IMR-90 (cell line): ENCODE measurements around the gene SEBOX. TPM values are rescaled to one million over a fixed set of nuclear protein-coding genes. Genes with fewer than 3 reads are reported as not detected.

Source experiments
- ATAC-seq: fragments of 200-7000 bp; cut with Tn5 transposase; 2 replicates; pipeline ENCODE4 v1.9.1; 2020; ENCODE audit warnings: low read depth, mild to moderate bottlenecking, moderate library complexity
- BruUV-seq: library from RNA; stranded (reverse); fragments of 400-500 nt; replicated peaks from 2 replicates; lab custom pipeline; 2021; lab: Mats Ljungman, UMichigan
- CTCF ChIA-PET: fragments of 300-600 bp; formaldehyde crosslinking; extraction: SDS; loops from one replicate; lab custom pipeline; 2021; ENCODE audit warnings: antibody characterized with exemption; lab: Yijun Ruan, JAX
- POLR2A ChIA-PET: fragments of 300-600 bp; sonication (Branson Sonifier 250); formaldehyde crosslinking; loops from one replicate; lab custom pipeline; 2022; ENCODE audit warnings: antibody characterized with exemption; ENCODE audit not compliant: unreplicated experiment; lab: Charles Lee
- DNase-seq: peaks from one replicate; pipeline ENCODE4 v3.0.0; 2013
- H2AFZ ChIP-seq: replicated peaks from 2 replicates; pipeline ENCODE3; 2013; ENCODE audit warnings: low read length, mild to moderate bottlenecking; ENCODE audit not compliant: poor library complexity
- H2AK5ac ChIP-seq: 2 replicates; pipeline ENCODE4 v1.6.1; 2013; ENCODE audit warnings: low read depth, low read length, inconsistent platforms
- H2AK9ac ChIP-seq: replicated peaks from 2 replicates; pipeline ENCODE3; 2013; ENCODE audit warnings: mild to moderate bottlenecking, low read depth, low read length, moderate library complexity; ENCODE audit not compliant: poor library complexity
- H2BK120ac ChIP-seq: 2 replicates; pipeline ENCODE4 v1.6.1; 2013; ENCODE audit warnings: low read depth, low read length, inconsistent platforms
- H2BK15ac ChIP-seq: 3 replicates; pipeline ENCODE4 v1.6.1; 2013; ENCODE audit warnings: low read depth, low read length, inconsistent platforms
- H2BK20ac ChIP-seq: 2 replicates; pipeline ENCODE4 v1.6.1; 2013; ENCODE audit warnings: low read depth, mild to moderate bottlenecking, inconsistent platforms, low read length, moderate library complexity
- H2BK5ac ChIP-seq: 2 replicates; pipeline ENCODE4 v1.6.1; 2013; ENCODE audit warnings: mild to moderate bottlenecking, low read depth, low read length, inconsistent platforms; ENCODE audit not compliant: poor library complexity, severe bottlenecking
- H3K14ac ChIP-seq: replicated peaks from 2 replicates; pipeline ENCODE4 v1.6.1; 2013; ENCODE audit warnings: low read depth, low read length, inconsistent platforms
- H3K18ac ChIP-seq: 2 replicates; pipeline ENCODE4 v1.6.1; 2013; ENCODE audit warnings: low read depth, low read length, control low read depth
- H3K23ac ChIP-seq: 2 replicates; pipeline ENCODE4 v1.6.1; 2013; ENCODE audit warnings: low read depth, low read length, inconsistent platforms
- H3K27ac ChIP-seq: 2 replicates; pipeline ENCODE4 v1.5.1; 2013; ENCODE audit warnings: mild to moderate bottlenecking, control low read depth, low read length; ENCODE audit not compliant: insufficient read depth
- H3K27me3 ChIP-seq: 2 replicates; pipeline ENCODE4 v1.6.1; 2013; ENCODE audit warnings: low read length; ENCODE audit not compliant: control insufficient read depth, insufficient read depth
- H3K36me3 ChIP-seq: 2 replicates; pipeline ENCODE4 v1.6.1; 2013; ENCODE audit warnings: low read length, mixed read lengths; ENCODE audit not compliant: control insufficient read depth, insufficient read depth
- H3K4ac ChIP-seq: 2 replicates; pipeline ENCODE4 v1.6.1; 2013; ENCODE audit warnings: low read depth, low read length, inconsistent platforms
- H3K4me1 ChIP-seq: 2 replicates; pipeline ENCODE4 v1.6.1; 2013; ENCODE audit warnings: low read length, mixed read lengths; ENCODE audit not compliant: control insufficient read depth, insufficient read depth
- H3K4me2 ChIP-seq: 2 replicates; pipeline ENCODE4 v1.6.1; 2013; ENCODE audit warnings: low read depth, mild to moderate bottlenecking, control low read depth, low read length, moderate library complexity
- H3K4me3 ChIP-seq: 2 replicates; pipeline ENCODE4 v1.5.1; 2013; ENCODE audit warnings: low read depth, mild to moderate bottlenecking, control low read depth, low read length, moderate library complexity; ENCODE audit not compliant: insufficient read depth
- H3K56ac ChIP-seq: 2 replicates; pipeline ENCODE4 v1.6.1; 2013; ENCODE audit warnings: low read length, inconsistent platforms; ENCODE audit not compliant: insufficient read depth; ENCODE audit errors: extremely low read depth
- H3K79me1 ChIP-seq, 2 experiments: 2 replicates each; pipeline ENCODE4 v1.6.1; 2013; ENCODE audit warnings: low read length in 2 of 2, inconsistent platforms in 1 of 2, low read depth in 1 of 2
- H3K9ac ChIP-seq: 2 replicates; pipeline ENCODE4 v1.6.1; 2013; ENCODE audit warnings: low read depth, low read length, control low read depth
- H3K9me1 ChIP-seq: 2 replicates; pipeline ENCODE4 v1.6.1; 2013; ENCODE audit warnings: low read length, inconsistent platforms; ENCODE audit not compliant: insufficient read depth
- H3K9me3 ChIP-seq: 2 replicates; pipeline ENCODE4 v1.6.1; 2013; ENCODE audit warnings: low read length; ENCODE audit not compliant: control insufficient read depth, insufficient read depth
- H4K20me1 ChIP-seq: 2 replicates; pipeline ENCODE4 v1.6.1; 2013; ENCODE audit warnings: low read length, inconsistent platforms; ENCODE audit not compliant: insufficient read depth
- H4K5ac ChIP-seq: 2 replicates; pipeline ENCODE4 v1.6.1; 2013; ENCODE audit warnings: mild to moderate bottlenecking, low read depth, low read length, control low read depth
- H4K8ac ChIP-seq, 2 experiments: 2 replicates each; pipeline ENCODE4 v1.6.1; 2013; ENCODE audit warnings: low read depth in 2 of 2, low read length in 2 of 2, control low read depth in 1 of 2, inconsistent platforms in 1 of 2
- H4K91ac ChIP-seq: 2 replicates; pipeline ENCODE4 v1.6.1; 2013; ENCODE audit warnings: low read depth, low read length, inconsistent platforms; ENCODE audit not compliant: insufficient read depth
- BHLHE40 ChIP-seq: fragments of 150-350 bp; IDR thresholded peaks from 2 replicates; pipeline ENCODE4 v1.6.1; 2016; ENCODE audit warnings: mild to moderate bottlenecking, low read depth, low read length
- CTCF ChIP-seq: conservative IDR thresholded peaks from 2 replicates; pipeline ENCODE4 v1.5.1; 2012; ENCODE audit warnings: mild to moderate bottlenecking, low read depth, low read length, improper control_type of control experiment
- FOS ChIP-seq: fragments of 150-350 bp; IDR thresholded peaks from 2 replicates; pipeline ENCODE4 v1.6.1; 2016; ENCODE audit warnings: low read depth, low read length
- MAFK ChIP-seq: IDR thresholded peaks from 2 replicates; pipeline ENCODE4 v1.6.1; 2012; ENCODE audit warnings: low read depth, low read length, improper control_type of control experiment
- MXI1 ChIP-seq: IDR thresholded peaks from 2 replicates; pipeline ENCODE4 v1.6.1; 2012; ENCODE audit warnings: low read depth, mild to moderate bottlenecking, low read length, moderate library complexity, borderline replicate concordance
- POLR2A ChIP-seq: IDR thresholded peaks from 2 replicates; pipeline ENCODE4 v1.6.1; 2012; ENCODE audit warnings: mild to moderate bottlenecking, low read depth, low read length
- RCOR1 ChIP-seq: IDR thresholded peaks from 2 replicates; pipeline ENCODE4 v1.6.1; 2012; ENCODE audit warnings: mild to moderate bottlenecking, low read length, improper control_type of control experiment; ENCODE audit not compliant: insufficient replicate concordance
- RFX5 ChIP-seq: IDR thresholded peaks from 2 replicates; pipeline ENCODE4 v1.8.0; 2012; ENCODE audit warnings: low read depth, mild to moderate bottlenecking, low read length, moderate library complexity
- SMC3 ChIP-seq: fragments of 150-350 bp; IDR thresholded peaks from 2 replicates; pipeline ENCODE4 v1.6.1; 2016; ENCODE audit warnings: low read depth, mild to moderate bottlenecking, antibody characterized with exemption, low read length, moderate library complexity
- USF2 ChIP-seq: fragments of 150-350 bp; IDR thresholded peaks from 2 replicates; pipeline ENCODE4 v1.6.1; 2017; ENCODE audit warnings: mild to moderate bottlenecking, antibody characterized with exemption, low read length, low read depth
- WGBS, 2 experiments: methylation state at CpG; one replicate each; pipeline versions ENCODE4 v1.1.5 to v1.1.7; 2013; ENCODE audit warnings: missing lambda C conversion rate in 2 of 2; ENCODE audit not compliant: insufficient read length in 1 of 2; ENCODE audit errors: extremely low coverage in 2 of 2; 5-methylcytosine and 5-hydroxymethylcytosine counted together
- dilution Hi-C: fragments of 300-500 bp; cut with HindIII; formaldehyde crosslinking; loops from one replicate; pipeline ENCODE4 v1.14.3; 2018; ENCODE audit warnings: low sequenced_read_pairs; ENCODE audit not compliant: unreplicated experiment
- in situ Hi-C: fragments of 300-500 bp; cut with MboI; formaldehyde crosslinking; loops from 3 replicates; pipeline ENCODE4 v1.14.3; 2019; ENCODE audit warnings: low sequenced_read_pairs, inconsistent platforms, mixed read lengths
- intact Hi-C: fragments of 100-400 bp; cut with micrococcal nuclease; formaldehyde crosslinking; loops from 2 replicates; pipeline ENCODE4 v1.10.0; 2022
- polyA plus RNA-seq, 3 experiments: library from polyadenylated mRNA; depleted of rRNA; stranded (reverse); fragments of >200 nt; gene quantifications; 2 replicates each; pipeline ENCODE4 v1.2.3, GENCODE V29; 2012; ENCODE audit warnings: low replicate concordance in 1 of 3
- total RNA-seq: library from RNA; depleted of rRNA; stranded (reverse); fragments of >200 nt; gene quantifications from 2 replicates; pipeline ENCODE4 v1.2.3, GENCODE V29; 2012

Gene SEBOX
- total and polyA plus RNA-seq, 2 of the 4 experiments (the other 2 are of a cell fraction) = not detected

DNA sequence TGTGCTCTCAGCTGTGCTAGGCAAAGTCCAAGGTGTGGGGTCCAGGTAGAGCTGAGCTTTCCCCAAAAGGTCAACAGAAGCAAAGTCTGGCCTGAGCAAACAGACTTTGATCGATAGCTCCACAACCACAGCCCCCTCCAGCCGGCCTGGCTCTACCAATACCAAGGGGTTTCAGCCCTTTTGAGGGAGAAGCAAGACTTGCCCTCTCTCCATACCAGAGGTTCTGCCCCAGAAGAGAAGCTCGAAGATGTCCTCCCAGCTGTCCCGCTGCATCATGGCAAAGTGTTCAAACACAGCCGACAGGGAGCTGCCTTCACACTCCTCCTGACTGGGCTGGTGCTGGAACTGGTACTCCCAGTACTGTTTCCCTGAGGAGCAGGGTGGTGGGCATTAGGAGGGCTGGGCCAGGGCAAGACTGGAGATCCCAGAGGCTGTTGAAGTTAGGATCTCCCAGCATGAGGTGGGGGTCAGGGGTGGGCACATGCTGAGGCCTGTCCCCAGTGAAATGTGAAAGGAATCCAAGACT lies 3.4 kb upstream of the SEBOX start:
- Histone ChIP-seq H3K9me1 (peaks cover 23% of the 10 kb centered on the region), H2BK120ac (no peak overlapping the region), H2AFZ (no peak overlapping the region), H3K9me3 (no peaks in the 10 kb centered on the region), H3K4ac (no peak overlapping the region), H3K36me3 (peaks cover 3% of the 10 kb centered on the region; the same call in 1 of the 2 replicates), H3K79me1 (peaks cover 5 to 11% of the 10 kb centered on the region in 2 experiments; a peak in 3 of 4 replicates), H4K5ac (no peak overlapping the region), H2AK9ac (no peak overlapping the region), H3K9ac (no peak overlapping the region), H3K18ac (no peak overlapping the region), H3K27ac (no peak overlapping the region), H3K14ac (no peak overlapping the region), H3K4me1 (peaks cover 14% of the 10 kb centered on the region; the same call in 1 of the 2 replicates), H4K91ac (no peak overlapping the region), H3K4me3 (no peak overlapping the region), H3K4me2 (no peak overlapping the region), H2BK5ac (no peak overlapping the region), H2AK5ac (no peak overlapping the region), H3K27me3 (no peaks in the 10 kb centered on the region), H4K20me1 (peaks cover 14% of the 10 kb centered on the region), H2BK15ac (no peak overlapping the region), H2BK20ac (no peak overlapping the region), H3K56ac (no peak overlapping the region), H3K23ac (no peak overlapping the region), H4K8ac (no peak overlapping the region)
- in situ Hi-C loops = no loop called here
- no TSS peak for BruUV-seq
- ATAC-seq (no peak), DNase-seq (no peak)
- no peak for TF ChIP-seq CTCF
- no peak for TF ChIP-seq USF2
- no peak for TF ChIP-seq FOS
- TF ChIP-seq BHLHE40 = no peak
- TF ChIP-seq POLR2A = no peak
- no peak for TF ChIP-seq MAFK
- TF ChIP-seq RFX5 = no peak
- TF ChIP-seq MXI1 = no peak
- TF ChIP-seq RCOR1 = no peak
- no peak for TF ChIP-seq SMC3
- ChIA-PET CTCF (no interaction called here), POLR2A (no interaction called here)
- dilution Hi-C loops = no loop called here
- 100% methylated on average over 2 of the region's 5 CpGs; no CpG with 5 or more reads in 1 of the 2 experiments for WGBS, 2 experiments
- intact Hi-C loops = no loop called here
